Measurements from ENCODE around the gene DGKD. TPM values are rescaled to one million over a fixed set of nuclear protein-coding genes. Genes with fewer than 3 reads are reported as not detected.

DGKD gene
- total and polyA plus RNA-seq, 9 of the 15 experiments (the other 6 are each of a cell fraction or from before 2014, with no cell fraction given): 0.52 to 29.5 (median 10.6) TPM

- TF ChIP-seq ZNF511 (CRISPR knock-in tag; IDR thresholded peaks at IDR 0.05) (no peak), ZNF263 (CRISPR knock-in tag; IDR thresholded peaks at IDR 0.05; ENCODE audit: borderline replicate concordance) (no peak), MAX (CRISPR knock-in tag; IDR thresholded peaks at IDR 0.05) (peak; percentile 77), SLC30A9 (CRISPR knock-in tag; IDR thresholded peaks at IDR 0.05) (no peak), NR1H2 (CRISPR knock-in tag; IDR thresholded peaks at IDR 0.05) (no peak), NR2F6 (CRISPR knock-in tag; IDR thresholded peaks at IDR 0.05) (no peak), ZNF184 (CRISPR knock-in tag; IDR thresholded peaks at IDR 0.05) (no peak), SIN3B (IDR thresholded peaks at IDR 0.05; ENCODE audit: low read depth) (no peak), MED1 (CRISPR knock-in tag; IDR thresholded peaks at IDR 0.05; ENCODE audit: borderline replicate concordance) (no peak), PTTG1 (tag; IDR thresholded peaks at IDR 0.05; ENCODE audit: low read depth) (no peak), USF2 (CRISPR knock-in tag; IDR thresholded peaks at IDR 0.05) (no peak), SAFB (IDR thresholded peaks at IDR 0.05; ENCODE audit: borderline replicate concordance, low read depth, low read length) (no peak)
- TF ChIP-seq, protein P1, sequence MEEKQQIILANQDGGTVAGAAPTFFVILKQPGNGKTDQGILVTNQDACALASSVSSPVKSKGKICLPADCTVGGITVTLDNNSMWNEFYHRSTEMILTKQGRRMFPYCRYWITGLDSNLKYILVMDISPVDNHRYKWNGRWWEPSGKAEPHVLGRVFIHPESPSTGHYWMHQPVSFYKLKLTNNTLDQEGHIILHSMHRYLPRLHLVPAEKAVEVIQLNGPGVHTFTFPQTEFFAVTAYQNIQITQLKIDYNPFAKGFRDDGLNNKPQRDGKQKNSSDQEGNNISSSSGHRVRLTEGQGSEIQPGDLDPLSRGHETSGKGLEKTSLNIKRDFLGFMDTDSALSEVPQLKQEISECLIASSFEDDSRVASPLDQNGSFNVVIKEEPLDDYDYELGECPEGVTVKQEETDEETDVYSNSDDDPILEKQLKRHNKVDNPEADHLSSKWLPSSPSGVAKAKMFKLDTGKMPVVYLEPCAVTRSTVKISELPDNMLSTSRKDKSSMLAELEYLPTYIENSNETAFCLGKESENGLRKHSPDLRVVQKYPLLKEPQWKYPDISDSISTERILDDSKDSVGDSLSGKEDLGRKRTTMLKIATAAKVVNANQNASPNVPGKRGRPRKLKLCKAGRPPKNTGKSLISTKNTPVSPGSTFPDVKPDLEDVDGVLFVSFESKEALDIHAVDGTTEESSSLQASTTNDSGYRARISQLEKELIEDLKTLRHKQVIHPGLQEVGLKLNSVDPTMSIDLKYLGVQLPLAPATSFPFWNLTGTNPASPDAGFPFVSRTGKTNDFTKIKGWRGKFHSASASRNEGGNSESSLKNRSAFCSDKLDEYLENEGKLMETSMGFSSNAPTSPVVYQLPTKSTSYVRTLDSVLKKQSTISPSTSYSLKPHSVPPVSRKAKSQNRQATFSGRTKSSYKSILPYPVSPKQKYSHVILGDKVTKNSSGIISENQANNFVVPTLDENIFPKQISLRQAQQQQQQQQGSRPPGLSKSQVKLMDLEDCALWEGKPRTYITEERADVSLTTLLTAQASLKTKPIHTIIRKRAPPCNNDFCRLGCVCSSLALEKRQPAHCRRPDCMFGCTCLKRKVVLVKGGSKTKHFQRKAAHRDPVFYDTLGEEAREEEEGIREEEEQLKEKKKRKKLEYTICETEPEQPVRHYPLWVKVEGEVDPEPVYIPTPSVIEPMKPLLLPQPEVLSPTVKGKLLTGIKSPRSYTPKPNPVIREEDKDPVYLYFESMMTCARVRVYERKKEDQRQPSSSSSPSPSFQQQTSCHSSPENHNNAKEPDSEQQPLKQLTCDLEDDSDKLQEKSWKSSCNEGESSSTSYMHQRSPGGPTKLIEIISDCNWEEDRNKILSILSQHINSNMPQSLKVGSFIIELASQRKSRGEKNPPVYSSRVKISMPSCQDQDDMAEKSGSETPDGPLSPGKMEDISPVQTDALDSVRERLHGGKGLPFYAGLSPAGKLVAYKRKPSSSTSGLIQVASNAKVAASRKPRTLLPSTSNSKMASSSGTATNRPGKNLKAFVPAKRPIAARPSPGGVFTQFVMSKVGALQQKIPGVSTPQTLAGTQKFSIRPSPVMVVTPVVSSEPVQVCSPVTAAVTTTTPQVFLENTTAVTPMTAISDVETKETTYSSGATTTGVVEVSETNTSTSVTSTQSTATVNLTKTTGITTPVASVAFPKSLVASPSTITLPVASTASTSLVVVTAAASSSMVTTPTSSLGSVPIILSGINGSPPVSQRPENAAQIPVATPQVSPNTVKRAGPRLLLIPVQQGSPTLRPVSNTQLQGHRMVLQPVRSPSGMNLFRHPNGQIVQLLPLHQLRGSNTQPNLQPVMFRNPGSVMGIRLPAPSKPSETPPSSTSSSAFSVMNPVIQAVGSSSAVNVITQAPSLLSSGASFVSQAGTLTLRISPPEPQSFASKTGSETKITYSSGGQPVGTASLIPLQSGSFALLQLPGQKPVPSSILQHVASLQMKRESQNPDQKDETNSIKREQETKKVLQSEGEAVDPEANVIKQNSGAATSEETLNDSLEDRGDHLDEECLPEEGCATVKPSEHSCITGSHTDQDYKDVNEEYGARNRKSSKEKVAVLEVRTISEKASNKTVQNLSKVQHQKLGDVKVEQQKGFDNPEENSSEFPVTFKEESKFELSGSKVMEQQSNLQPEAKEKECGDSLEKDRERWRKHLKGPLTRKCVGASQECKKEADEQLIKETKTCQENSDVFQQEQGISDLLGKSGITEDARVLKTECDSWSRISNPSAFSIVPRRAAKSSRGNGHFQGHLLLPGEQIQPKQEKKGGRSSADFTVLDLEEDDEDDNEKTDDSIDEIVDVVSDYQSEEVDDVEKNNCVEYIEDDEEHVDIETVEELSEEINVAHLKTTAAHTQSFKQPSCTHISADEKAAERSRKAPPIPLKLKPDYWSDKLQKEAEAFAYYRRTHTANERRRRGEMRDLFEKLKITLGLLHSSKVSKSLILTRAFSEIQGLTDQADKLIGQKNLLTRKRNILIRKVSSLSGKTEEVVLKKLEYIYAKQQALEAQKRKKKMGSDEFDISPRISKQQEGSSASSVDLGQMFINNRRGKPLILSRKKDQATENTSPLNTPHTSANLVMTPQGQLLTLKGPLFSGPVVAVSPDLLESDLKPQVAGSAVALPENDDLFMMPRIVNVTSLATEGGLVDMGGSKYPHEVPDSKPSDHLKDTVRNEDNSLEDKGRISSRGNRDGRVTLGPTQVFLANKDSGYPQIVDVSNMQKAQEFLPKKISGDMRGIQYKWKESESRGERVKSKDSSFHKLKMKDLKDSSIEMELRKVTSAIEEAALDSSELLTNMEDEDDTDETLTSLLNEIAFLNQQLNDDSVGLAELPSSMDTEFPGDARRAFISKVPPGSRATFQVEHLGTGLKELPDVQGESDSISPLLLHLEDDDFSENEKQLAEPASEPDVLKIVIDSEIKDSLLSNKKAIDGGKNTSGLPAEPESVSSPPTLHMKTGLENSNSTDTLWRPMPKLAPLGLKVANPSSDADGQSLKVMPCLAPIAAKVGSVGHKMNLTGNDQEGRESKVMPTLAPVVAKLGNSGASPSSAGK (IDR thresholded peaks at IDR 0.05): peak; percentile 82
- TF ChIP-seq, protein P2, sequence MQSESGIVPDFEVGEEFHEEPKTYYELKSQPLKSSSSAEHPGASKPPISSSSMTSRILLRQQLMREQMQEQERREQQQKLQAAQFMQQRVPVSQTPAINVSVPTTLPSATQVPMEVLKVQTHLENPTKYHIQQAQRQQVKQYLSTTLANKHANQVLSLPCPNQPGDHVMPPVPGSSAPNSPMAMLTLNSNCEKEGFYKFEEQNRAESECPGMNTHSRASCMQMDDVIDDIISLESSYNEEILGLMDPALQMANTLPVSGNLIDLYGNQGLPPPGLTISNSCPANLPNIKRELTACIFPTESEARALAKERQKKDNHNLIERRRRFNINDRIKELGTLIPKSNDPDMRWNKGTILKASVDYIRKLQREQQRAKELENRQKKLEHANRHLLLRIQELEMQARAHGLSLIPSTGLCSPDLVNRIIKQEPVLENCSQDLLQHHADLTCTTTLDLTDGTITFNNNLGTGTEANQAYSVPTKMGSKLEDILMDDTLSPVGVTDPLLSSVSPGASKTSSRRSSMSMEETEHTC (IDR thresholded peaks at IDR 0.05): no peak
Measured at GRCh38 chr2:233422050-233422639, 67.9 kb downstream of the DGKD start (continued).
